ENCODE measurements around the gene PLXDC2.

- TF ChIP-seq REST (tag by site-specific recombination; IDR thresholded peaks at IDR 0.05) (no peak), CTCF (tag by site-specific recombination; IDR thresholded peaks at IDR 0.05) (no peak), ZNF280D (tag by site-specific recombination; IDR thresholded peaks at IDR 0.05) (no peak), ZNF558 (tag by site-specific recombination; IDR thresholded peaks at IDR 0.05) (no peak), TCF7L2 (IDR thresholded peaks at IDR 0.05; ENCODE audit: borderline replicate concordance, low read depth, low read length) (no peak), ZXDB (tag by site-specific recombination; IDR thresholded peaks at IDR 0.05) (no peak), ZNF274 (IDR thresholded peaks at IDR 0.05; ENCODE audit: low read length) (no peak), ZNF274 (tag by site-specific recombination; IDR thresholded peaks at IDR 0.05; ENCODE audit: borderline replicate concordance) (no peak), ZNF354C (tag by site-specific recombination; IDR thresholded peaks at IDR 0.05; ENCODE audit: borderline replicate concordance, low read depth) (no peak)
Observed at GRCh38 chr10:19892270-19892669, 76.0 kb downstream of the PLXDC2 start.
